A673 (cell line): ENCODE results near the gene DCAF17. TPM values are rescaled to one million over a fixed set of nuclear protein-coding genes. Genes with fewer than 3 reads are reported as not detected.

Source experiments
- BruUV-seq: library from RNA; stranded (reverse); fragments of 400-500 nt; replicated peaks from 2 replicates; lab custom pipeline; 2021; lab: Mats Ljungman, UMichigan
- CTCF ChIA-PET: fragments of 300-600 bp; sonication (Branson Sonifier 250); formaldehyde crosslinking; loops from one replicate; lab custom pipeline; 2022; ENCODE audit warnings: antibody characterized with exemption; lab: Charles Lee
- POLR2A ChIA-PET: fragments of 300-600 bp; sonication (Branson Sonifier 250); formaldehyde crosslinking; loops from one replicate; lab custom pipeline; 2022; ENCODE audit warnings: antibody characterized with exemption; ENCODE audit not compliant: low non-redundant PET; lab: Charles Lee
- DNase-seq: peaks from one replicate; pipeline ENCODE4 v3.0.0-alpha.2; 2015; ENCODE audit warnings: low spot score
- H3K27ac ChIP-seq: fragments of 200-600 bp; sonication (generic); 2 replicates; pipeline ENCODE4 v1.5.1; 2016; ENCODE audit warnings: mixed run types, low read depth, mild to moderate bottlenecking, mixed read lengths, antibody characterized with exemption, low read length; ENCODE audit not compliant: poor library complexity, severe bottlenecking
- H3K27me3 ChIP-seq: fragments of 200-600 bp; sonication (generic); replicated peaks from 2 replicates; pipeline ENCODE4 v1.6.1; 2017; ENCODE audit warnings: mixed run types, low read depth, mild to moderate bottlenecking, mixed read lengths, antibody characterized with exemption, low read length; ENCODE audit not compliant: insufficient read depth, poor library complexity
- H3K36me3 ChIP-seq: fragments of 200-600 bp; sonication (generic); 2 replicates; pipeline ENCODE4 v1.6.1; 2016; ENCODE audit warnings: mixed run types, mild to moderate bottlenecking, mixed read lengths, antibody characterized with exemption, low read length; ENCODE audit not compliant: insufficient read depth, poor library complexity, severe bottlenecking
- H3K4me1 ChIP-seq: fragments of 200-600 bp; sonication (generic); 2 replicates; pipeline ENCODE4 v1.6.1; 2017; ENCODE audit warnings: mixed run types, mild to moderate bottlenecking, mixed read lengths, antibody characterized with exemption, low read length; ENCODE audit not compliant: insufficient read depth, poor library complexity, severe bottlenecking
- H3K4me3 ChIP-seq: fragments of 200-600 bp; sonication (generic); 2 replicates; pipeline ENCODE4 v1.5.1; 2016; ENCODE audit warnings: low read depth, mixed run types, mild to moderate bottlenecking, mixed read lengths, low read length; ENCODE audit not compliant: poor library complexity, severe bottlenecking
- H3K9me3 ChIP-seq: fragments of 200-600 bp; sonication (generic); 2 replicates; pipeline ENCODE4 v1.6.1; 2016; ENCODE audit warnings: mixed run types, low read depth, mild to moderate bottlenecking, mixed read lengths, antibody characterized with exemption, low read length; ENCODE audit not compliant: poor library complexity, severe bottlenecking
- EZH2 ChIP-seq: fragments of 200-600 bp; sonication (generic); IDR thresholded peaks from 2 replicates; pipeline ENCODE4 v1.6.1; 2017; ENCODE audit warnings: borderline replicate concordance, low read depth, mild to moderate bottlenecking, mixed read lengths, antibody characterized with exemption, low read length; ENCODE audit not compliant: poor library complexity, severe bottlenecking
- intact Hi-C: fragments of 100-400 bp; cut with micrococcal nuclease; formaldehyde crosslinking; loops from one replicate; pipeline ENCODE4 v1.10.0; 2022; ENCODE audit not compliant: unreplicated experiment
- total RNA-seq: library from RNA; stranded (reverse); gene quantifications from 2 replicates; pipeline ENCODE4 v1.2.3, GENCODE V29; 2021
- TF ChIP-seq, protein P1 (sequence below): fragments of 300-800, 200-600 bp; sonication (generic); conservative IDR thresholded peaks from 2 replicates; pipeline ENCODE4 v1.5.1; 2017; ENCODE audit warnings: low read depth, mild to moderate bottlenecking, antibody characterized with exemption, low read length, moderate library complexity, mixed read lengths

DCAF17 gene
- total RNA-seq, 1 experiment from 2014 or later: 25.0 TPM

DNA sequence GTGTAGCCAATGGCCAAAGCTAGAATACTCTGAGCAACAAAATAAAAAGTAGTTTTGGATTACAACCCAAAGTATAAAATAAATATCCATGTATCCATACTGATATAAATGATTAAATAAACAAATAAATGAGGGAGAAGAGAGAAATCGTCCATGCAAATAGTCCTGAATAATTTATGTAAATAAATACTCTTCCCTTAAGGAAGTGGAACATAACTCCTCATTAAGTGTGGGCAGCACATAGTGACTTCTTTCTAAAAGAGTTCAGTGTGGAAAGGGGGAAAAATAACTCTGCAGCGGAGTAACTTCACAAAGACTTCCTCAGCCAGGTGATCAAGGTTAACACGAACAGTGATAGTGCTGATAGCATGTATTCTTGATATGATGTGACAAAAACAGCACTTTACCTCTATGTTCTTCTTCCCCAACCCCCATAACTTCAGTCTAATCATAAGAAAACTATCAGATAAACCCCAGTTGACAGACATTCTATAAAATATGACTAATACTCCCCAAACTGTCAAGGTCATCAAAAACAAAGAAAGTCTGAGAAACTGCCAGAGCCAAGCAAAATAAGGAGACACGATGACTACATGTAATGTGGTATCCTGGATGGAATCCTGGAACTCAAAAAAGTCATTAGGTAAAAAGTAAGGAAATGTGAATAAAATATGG lies 31.0 kb upstream of the DCAF17 start:
- CTCF ChIA-PET: no interaction called here
- no peak for DNase-seq

DNA sequence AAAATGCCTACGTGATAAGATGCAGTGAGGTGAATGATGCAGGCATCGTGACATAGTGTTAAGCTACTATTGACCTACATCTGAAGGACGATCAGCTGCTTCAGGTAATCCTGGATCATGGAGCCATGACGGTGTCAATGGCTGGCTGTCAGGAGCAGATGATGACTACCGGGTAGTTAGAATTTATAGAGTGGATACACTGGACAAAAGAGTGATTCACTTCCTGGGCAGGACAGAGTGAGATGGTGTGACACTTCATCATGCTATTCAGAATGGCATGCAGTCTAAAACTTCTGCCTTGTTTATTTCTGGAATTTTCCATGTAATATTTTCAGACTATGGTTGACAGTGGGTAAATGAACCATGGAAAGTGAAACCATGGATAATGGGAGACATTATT lies 29.8 kb upstream of the DCAF17 start:
- Histone ChIP-seq H3K4me1 (peaks cover 7% of the 10 kb centered on the region), H3K36me3 (no peaks in the 10 kb centered on the region), H3K9me3 (peaks cover 11% of the 10 kb centered on the region), H3K27ac (no peak overlapping the region), H3K4me3 (no peak overlapping the region), H3K27me3 (no peaks in the 10 kb centered on the region)
- intact Hi-C loops: no loop called here
- no TSS peak for BruUV-seq
- POLR2A ChIA-PET: no interaction called here
- TF ChIP-seq, protein P1, sequence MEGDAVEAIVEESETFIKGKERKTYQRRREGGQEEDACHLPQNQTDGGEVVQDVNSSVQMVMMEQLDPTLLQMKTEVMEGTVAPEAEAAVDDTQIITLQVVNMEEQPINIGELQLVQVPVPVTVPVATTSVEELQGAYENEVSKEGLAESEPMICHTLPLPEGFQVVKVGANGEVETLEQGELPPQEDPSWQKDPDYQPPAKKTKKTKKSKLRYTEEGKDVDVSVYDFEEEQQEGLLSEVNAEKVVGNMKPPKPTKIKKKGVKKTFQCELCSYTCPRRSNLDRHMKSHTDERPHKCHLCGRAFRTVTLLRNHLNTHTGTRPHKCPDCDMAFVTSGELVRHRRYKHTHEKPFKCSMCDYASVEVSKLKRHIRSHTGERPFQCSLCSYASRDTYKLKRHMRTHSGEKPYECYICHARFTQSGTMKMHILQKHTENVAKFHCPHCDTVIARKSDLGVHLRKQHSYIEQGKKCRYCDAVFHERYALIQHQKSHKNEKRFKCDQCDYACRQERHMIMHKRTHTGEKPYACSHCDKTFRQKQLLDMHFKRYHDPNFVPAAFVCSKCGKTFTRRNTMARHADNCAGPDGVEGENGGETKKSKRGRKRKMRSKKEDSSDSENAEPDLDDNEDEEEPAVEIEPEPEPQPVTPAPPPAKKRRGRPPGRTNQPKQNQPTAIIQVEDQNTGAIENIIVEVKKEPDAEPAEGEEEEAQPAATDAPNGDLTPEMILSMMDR: no peak
- no peak for TF ChIP-seq EZH2
- DNase-seq: no peak
- CTCF ChIA-PET: no interaction called here

More for the DNA sequence above, 31.0 kb upstream of the DCAF17 start:
- Histone ChIP-seq H3K4me3 (no peak overlapping the region), H3K9me3 (peaks cover 13% of the 10 kb centered on the region), H3K36me3 (no peaks in the 10 kb centered on the region), H3K27me3 (no peaks in the 10 kb centered on the region), H3K4me1 (no peaks in the 10 kb centered on the region), H3K27ac (no peak overlapping the region)
- intact Hi-C loops: no loop called here
- TF ChIP-seq EZH2: no peak
- TF ChIP-seq, protein P1: no peak
- POLR2A ChIA-PET: no interaction called here
- no TSS peak for BruUV-seq

DNA sequence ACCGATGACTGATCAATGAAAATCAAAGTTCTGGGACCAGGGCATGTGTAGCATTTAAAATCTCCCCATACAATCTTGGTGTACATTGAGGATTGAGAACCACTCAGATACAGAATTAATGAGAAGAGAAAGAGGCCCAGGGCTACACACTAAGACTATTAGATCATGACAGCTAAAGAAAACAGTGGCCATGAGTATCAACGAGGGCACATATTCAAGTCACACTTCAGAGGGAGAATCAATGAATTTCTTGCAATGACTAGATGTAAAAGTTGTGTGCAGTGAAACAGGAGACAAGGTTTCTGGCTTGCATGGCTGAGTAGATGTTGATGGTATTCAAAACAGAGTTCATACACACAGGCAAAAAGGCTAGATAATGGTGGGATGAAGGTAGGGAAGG lies 29.3 kb upstream of the DCAF17 start:
- Histone ChIP-seq H3K9me3 (peaks cover 11% of the 10 kb centered on the region), H3K27ac (no peak overlapping the region), H3K27me3 (no peaks in the 10 kb centered on the region), H3K36me3 (no peaks in the 10 kb centered on the region), H3K4me1 (peaks cover 11% of the 10 kb centered on the region), H3K4me3 (no peak overlapping the region)
- ChIA-PET CTCF (no interaction called here), POLR2A (no interaction called here)
- no peak for DNase-seq
- TF ChIP-seq, protein P1: no peak
- no peak for TF ChIP-seq EZH2
- no TSS peak for BruUV-seq
- intact Hi-C loops: no loop called here
